ENCODE measurements around the gene SLC22A23. TPM values are rescaled to one million over a fixed set of nuclear protein-coding genes. Genes with fewer than 3 reads are reported as not detected.

The SLC22A23 gene
- total RNA-seq, 4 donors from 2014 or later: 9.0 to 25.1 (median 13.9) TPM

GRCh38 chr6:3392930-3393835 is 63.7 kb downstream of the SLC22A23 start:
- TF ChIP-seq CTCF (IDR thresholded peaks at IDR 0.05; ENCODE audit: low read depth): no peak

- TF ChIP-seq CTCF (IDR thresholded peaks at IDR 0.05; ENCODE audit: low read depth): no peak
These were observed 64.9 kb downstream of the SLC22A23 start for GRCh38 chr6:3391902-3392458.

GRCh38 chr6:3390698-3391097 is 66.2 kb downstream of the SLC22A23 start:
- no peak for TF ChIP-seq CTCF (IDR thresholded peaks at IDR 0.05; ENCODE audit: low read depth)

- TF ChIP-seq CTCF (IDR thresholded peaks at IDR 0.05; ENCODE audit: low read depth): no peak
These were observed 67.3 kb downstream of the SLC22A23 start for GRCh38 chr6:3389390-3390167.

GRCh38 chr6:3388786-3389185 is 68.1 kb downstream of the SLC22A23 start:
- no peak for TF ChIP-seq CTCF (IDR thresholded peaks at IDR 0.05; ENCODE audit: low read depth)

GRCh38 chr6:3386374-3386857 is 70.4 kb downstream of the SLC22A23 start:
- TF ChIP-seq CTCF (IDR thresholded peaks at IDR 0.05; ENCODE audit: low read depth): no peak
